ENCODE results near the gene TM4SF1.
"Not testable (repeated sequence)": the region's sequence is repeated elsewhere in the genome, so short reads cannot be mapped to it uniquely, and the experiment has no call there.

TM4SF1 gene

DNA sequence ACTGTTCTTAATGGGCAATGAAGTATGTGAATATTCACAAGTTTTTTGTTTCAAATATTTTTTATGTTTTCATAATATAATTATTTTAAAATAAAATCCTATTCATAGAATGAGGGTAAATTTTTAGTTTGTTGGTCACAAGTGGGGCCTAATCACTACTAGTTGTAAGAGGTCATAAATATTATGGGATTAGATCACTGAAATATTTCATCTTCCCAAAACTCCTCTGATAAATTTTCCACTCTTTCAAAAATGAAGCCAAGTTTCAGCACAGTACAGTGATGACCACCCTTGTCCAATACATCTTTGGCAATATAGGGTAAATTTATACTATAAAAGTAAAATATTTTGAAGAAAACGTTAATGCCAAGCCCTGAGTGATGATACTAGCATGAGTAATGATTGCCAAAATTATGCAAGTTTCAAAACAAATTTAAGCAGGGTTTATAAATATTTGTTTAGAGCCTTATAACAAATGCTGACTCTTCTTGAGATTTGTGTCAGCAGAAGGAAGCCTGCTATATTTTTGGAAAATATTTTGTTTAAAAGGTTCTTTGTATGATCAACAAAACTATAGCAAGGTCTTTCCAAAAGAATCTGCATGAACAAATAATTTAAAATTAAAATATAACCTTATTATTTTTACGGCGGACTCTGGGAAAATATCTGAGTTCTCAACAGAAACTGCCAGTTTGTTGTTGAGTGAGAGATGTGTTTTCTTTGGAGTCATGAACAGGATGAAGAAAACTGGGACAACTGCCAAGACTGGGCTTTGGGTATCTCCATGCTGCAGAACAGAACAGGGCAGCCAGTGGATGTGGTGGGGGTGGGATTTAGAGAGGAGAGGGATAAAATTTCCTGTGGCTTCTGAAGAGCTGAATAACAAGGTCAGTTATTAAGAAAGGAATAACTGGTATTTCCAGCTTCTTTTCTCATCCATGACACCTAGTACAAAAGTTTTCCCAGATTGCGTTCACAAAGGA is 17.9 kb upstream of the TM4SF1 start:
- no peak for DNase-seq (ENCODE audit: low spot score)

DNA sequence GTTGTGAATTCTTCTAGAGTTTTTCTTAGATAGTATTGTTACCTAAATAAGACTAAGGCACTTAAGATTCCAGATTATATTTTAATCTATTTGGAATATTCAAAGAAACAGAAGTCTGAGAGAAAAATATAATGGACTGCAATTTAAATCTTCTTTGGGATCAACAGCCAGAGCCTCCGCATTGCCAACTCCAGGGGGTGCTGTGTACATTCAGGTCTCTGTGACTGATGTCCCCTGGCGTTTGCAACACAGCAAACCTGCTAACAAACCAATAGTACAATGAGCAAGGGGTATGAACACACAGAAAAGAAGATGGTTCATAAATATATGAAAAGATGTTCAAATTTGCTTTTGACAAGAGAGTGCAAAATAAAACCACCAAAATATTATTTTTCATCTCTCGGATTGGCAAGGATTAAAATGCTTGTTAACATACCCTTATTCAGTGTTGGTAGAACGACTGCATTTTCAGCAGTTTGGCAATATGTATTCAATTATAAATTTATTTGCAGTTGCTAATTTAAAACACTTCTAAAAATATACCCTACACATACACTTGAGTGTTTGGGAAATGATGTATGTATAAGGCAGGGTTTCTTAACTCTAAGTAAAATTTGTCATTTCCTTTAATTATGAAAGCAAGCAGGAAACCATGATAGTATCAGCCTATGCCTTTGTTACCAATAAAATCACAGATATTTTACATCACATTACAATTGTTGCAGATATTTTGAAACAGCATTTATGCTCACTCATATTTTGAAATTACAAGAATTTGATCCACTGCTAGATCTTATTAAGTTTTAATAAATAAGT is 16.1 kb upstream of the TM4SF1 start:
- DNase-seq (ENCODE audit: low spot score): peak; percentile 78

GRCh38 chr3:149391960-149392359 is 14.5 kb upstream of the TM4SF1 start:
- DNase-seq (ENCODE audit: low spot score): no peak

GRCh38 chr3:149390772-149391212 is 13.3 kb upstream of the TM4SF1 start:
- no peak for DNase-seq (ENCODE audit: low spot score)

DNA sequence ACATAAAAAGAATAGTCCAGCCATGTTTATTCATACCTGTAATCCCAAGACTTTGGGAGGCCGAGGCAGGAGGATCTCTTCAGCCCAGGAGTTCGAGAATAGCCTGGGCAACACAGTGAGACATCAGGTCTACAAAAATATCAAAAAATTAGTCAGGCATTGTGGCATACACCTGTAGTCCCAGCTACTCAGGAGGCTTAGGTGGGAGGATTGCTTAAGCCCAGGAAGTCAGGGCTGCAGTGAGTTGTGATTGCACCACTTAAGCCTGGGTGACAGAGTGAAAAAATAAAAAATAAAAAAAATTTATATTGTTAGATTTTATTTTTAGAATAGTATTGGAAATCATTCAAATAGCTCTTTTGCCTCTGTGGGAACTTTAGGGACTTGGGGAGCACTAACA is 12.8 kb upstream of the TM4SF1 start:
- DNase-seq (ENCODE audit: low spot score): no peak

- DNase-seq (ENCODE audit: low spot score): no peak
These were observed 11.3 kb upstream of the TM4SF1 start for GRCh38 chr3:149388531-149389417.

DNA sequence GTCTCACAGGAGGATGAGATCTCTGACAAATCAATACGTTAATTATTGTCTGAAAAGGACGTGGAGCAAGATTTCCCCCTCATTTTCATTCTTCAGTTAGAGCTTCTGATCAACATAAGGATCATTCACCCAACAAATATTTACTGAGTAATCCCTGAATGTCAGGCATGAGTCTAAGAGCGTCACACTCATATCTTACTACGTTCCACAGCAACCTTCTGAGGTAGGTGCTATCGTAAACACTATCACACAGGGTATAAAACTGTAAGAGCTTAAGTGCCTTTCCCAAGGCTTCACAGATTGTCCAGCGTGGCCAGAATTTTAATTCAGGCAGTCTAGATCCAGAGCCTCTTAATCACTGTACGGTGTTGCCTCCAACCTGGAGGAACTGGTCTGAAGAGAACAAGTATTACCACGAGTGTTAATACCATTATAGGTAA is 10.6 kb upstream of the TM4SF1 start:
- DNase-seq (ENCODE audit: low spot score): peak; percentile 61

DNA sequence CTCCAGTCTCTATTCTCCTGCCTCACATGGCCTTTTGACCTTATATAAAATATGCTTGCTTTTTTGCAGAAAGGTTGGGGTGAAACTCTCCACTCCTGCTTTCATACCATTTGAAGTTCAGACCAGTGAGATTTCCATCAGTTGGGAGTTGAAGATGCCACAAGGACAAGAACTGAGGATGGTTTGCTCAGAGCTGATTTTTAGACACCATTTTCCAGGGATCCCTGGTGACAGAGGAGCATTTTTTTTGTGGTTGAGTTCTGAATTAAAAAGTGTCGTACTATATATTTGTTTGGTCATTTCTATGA is 8.8 kb upstream of the TM4SF1 start:
- DNase-seq (ENCODE audit: low spot score): no peak

DNA sequence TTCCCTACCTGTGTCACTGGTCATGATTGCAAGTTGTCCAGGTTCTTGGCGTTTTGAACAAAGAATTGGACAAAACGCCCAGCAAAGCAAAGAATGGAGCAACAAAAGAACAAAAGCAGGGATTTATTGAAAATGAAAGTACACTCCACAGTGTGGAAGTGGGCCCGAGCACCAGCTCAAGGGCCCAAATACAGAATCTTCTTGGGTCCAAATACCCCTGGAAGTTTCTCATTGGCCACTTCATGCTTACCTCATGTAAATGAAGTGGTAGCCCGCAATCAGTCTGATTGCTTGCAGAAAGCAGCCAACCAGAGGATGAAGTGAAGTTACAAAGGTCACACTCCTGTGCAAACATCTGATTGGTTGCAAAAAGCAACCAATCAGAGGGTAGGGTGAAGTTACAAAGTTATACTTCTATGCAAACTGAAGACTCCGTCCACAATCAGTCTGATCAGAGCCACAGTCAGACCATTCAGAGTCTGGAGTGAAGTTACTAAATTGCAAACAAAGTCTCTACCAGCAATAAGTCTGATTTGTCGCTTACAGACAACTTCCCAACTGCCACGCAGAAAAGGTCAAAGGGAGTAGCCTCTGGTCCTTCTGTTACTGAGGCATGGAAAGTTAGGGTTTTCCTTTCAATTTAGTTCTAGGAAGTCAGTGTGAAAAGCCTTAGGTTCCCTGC is 8.3 kb upstream of the TM4SF1 start:
- no peak for DNase-seq (ENCODE audit: low spot score)

DNA sequence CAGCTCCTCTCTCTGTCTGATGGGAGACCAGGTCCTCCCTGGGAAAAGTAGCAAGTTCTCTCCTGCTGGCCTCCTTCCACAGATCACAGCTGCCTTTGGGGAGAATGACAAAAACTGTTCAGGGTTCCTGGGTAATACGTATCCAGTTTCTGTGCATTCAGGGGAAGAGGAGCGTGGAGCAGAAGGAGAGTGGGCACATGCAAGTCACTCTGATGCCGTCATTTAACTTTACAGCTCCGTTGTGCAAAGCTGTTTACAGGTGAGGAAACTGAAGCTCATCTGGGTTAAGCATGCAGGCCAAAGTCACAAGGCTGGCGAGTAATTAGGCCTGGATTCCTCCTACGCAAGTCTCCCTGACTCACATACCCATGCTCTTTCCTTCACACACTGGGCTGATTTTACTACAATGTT is 7.5 kb upstream of the TM4SF1 start:
- DNase-seq (ENCODE audit: low spot score): peak; percentile 76

DNA sequence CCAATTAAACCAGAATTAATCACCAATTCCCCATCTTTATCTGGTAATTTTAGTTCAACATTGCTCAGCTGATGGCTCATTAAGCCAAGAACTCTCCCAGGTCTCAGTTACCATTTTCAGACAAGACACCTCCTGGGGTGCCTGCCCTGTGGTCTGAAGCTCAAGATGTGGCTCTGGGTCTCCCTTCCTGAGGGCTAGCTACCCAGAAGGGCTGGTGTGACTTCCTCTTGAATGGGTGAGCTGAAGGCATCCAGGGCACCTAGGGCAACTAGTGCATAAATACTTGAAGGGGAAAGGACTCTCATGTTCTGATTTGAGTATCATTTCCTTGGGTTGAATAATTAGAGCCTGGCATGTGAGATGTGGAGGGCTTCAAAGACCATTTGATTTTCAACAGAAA is 6.7 kb upstream of the TM4SF1 start:
- no peak for DNase-seq (ENCODE audit: low spot score)

- no peak for DNase-seq (ENCODE audit: low spot score)
These were observed 6.3 kb upstream of the TM4SF1 start for GRCh38 chr3:149383703-149384102.

DNA sequence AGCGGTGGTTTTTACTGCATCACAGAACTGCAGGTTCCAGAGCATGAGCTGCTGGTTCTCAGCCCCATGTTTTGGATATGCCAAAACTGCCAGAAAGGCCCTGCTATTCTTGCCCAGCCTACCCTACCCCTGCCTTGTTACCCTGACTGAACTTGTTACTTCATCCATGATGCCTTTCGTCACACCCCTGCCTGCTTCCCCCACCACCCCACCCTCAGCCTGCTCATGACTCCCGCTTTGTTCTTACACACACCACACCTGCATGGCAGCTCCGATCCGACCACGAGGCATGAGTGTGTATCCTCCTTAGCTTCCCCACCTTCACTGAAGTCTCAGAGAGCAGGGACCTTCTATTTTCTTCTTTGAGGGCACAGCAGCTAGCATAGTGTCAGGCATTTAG is 5.1 kb upstream of the TM4SF1 start:
- DNase-seq (ENCODE audit: low spot score): no peak

DNA sequence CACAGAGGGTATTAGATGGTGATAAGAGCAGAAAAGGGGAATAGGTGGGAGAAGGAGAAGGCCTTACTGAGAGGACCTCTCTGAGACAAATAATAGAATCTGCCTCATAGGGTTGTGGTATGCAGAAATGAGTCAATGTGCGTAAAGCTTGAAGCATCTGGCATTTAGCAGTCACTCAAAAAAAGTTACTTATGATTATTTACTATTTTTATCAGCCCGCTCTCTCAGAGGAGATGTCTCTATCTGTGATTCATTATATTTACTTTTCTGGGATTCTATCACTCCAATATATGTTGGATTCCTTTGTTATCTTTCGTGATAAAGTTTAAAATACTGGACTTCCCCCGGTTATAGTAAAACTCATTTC is 4.6 kb upstream of the TM4SF1 start:
- peak; percentile 60 for DNase-seq (ENCODE audit: low spot score)

DNA sequence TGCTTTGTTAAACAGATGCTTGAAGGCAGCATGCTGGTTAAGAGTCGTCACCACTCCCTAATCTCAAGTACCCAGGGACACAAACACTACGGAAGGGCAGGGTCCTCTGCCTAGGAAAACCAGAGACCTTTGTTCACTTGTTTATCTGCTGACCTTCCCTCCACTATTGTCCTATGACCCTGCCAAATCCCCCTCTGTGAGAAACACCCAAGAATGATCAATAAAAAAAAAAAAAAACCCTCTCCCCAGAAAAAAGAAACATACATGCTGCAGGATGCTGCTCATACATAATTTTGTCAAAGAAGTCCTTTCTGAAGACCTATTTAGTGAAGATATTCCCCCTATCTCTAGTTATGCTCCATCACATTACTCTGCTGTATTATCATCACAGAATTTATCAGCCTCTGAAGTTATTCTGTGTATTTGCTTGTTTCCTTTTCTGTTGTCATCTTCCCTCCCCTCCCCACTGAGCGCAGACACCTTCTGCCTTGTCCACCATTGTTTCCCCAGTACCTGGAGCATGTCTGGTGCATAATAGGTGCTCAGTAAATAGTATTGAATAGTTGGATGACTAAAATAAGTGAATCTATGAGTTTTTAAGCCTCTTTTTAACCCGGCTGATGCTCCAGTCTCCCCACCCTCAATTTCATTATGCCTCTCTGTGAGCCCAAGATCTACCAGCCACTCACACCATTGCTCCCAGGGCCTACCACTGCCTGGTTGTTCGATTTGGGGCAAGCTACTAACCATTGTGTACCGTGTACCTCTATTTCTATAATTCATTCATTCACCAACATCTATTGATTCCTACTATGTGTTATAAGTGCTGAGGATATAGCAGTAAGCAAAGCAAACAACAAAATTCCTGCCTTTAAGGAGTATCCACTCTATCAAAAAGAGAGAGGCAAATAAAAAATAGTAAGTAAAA is 4.0 kb upstream of the TM4SF1 start:
- DNase-seq (ENCODE audit: low spot score): no peak

DNA sequence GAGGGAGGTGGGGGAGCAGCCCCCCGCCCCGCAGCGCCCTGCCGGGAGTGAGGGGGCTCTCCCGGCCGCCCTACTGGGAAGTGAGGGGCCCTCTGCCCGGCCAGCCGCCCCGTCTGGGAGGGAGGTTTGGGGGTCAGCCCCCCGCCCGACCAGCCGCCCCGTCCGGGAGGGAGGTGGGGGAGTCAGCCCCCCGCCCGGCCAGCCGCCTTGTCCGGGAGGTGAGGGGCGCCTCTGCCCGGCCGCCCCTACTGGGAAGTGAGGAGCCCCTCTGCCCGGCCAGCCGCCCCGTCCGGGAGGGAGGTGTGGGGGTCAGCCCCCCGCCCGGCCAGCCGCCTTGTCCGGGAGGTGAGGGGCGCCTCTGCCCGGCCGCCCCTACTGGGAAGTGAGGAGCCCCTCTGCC is 2.8 kb upstream of the TM4SF1 start:
- DNase-seq (ENCODE audit: low spot score): not testable (repeated sequence)

- DNase-seq (ENCODE audit: low spot score): no peak
These were observed 1.2 kb upstream of the TM4SF1 start for GRCh38 chr3:149378478-149379309.

- DNase-seq (ENCODE audit: low spot score): no peak
These were observed 586 bp downstream of the TM4SF1 start for GRCh38 chr3:149376718-149377407.
